Colon (tissue), 2 donors: Measurements from ENCODE around the gene ACSF2.
"Not testable (repeated sequence)": the region's sequence is repeated elsewhere in the genome, so short reads cannot be mapped to it uniquely, and the experiment has no call there.

ENCODE experiments used
- FAIRE-seq: peaks from 2 replicates; lab custom pipeline; 2012; peaks lifted over from hg19 to GRCh38; lab: Jason Lieb, UNC
- donor health status: control.
- donor health status: control.

Gene ACSF2

GRCh38 chr17:50464736-50465135, 38.7 kb downstream of the ACSF2 start:
- no peak for FAIRE-seq

DNA sequence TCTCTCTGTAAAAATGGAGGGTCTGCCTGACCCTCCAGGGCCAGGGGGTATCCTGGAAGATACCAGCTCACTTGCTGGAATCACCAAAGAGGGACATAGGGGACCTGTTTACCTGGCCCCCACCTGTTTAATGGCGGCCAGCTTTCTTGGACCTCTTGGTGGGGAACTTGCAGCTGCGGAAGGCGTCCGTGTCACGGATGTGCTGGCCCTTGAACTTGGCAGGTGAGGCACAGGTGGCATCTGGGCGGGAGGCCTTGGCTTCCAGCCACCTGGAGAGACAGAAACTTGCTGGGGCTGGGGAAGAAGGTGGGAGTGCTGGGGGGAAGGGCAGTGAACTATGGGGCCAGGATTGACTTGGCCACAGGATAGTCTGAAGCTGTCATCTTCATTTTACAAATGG, 39.2 kb downstream of the ACSF2 start:
- no peak for FAIRE-seq

DNA sequence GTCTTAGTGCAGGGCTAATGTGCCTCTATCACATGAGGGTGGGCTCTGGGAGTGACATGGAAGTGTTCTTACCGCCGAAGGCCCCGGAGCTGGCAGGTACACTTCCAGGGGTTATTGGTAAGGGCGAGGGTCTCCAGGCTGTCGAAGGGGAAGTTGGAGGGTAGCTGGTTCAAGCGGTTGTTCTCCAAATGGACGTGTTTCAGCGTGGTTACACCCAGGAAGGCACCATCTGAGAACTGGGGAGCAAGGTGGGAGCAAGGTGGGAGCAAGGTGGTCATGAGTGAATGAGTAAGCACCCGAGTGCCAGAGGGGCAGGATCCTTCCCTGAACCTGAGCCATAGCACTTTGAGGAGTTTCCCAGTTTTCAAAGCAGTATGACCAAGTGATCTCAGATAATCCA, 39.6 kb downstream of the ACSF2 start:
- no peak for FAIRE-seq

GRCh38 chr17:50466371-50467113, 40.5 kb downstream of the ACSF2 start:
- no peak for FAIRE-seq

DNA sequence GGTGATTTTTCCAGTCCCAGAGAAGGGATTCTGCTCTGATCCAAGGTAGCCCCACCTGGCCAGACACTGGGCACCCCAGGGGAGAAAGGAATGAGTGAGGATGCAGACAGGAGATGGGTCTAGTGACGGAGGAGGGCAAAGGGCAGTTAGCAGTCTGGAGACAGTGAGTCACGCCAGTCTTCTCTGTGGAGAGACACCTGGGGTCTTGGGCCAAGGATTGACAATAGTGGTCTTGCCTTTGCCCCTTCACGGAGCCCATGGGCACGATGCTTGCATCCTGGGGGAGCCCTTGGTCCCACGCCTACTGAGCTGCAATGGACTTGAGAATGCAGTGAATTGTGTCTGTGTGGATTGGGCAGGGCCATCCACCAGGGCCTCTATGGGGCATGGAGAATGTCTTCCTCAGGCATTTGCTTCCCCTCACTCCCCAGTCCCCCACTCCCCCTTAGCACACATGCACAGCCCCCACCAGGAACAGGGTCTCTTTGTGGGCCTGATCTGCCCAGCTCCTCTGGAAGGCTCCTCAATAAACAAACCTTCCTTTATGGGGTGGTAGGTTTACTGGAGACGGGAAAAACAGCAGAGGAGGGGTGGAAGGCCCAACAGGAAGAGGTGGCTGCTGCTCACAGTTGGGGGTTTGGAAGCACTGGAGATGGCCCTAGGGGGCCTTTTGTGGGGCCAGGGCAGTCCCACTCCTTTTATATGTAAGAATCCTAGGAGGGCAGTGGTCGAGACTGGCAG, 41.3 kb downstream of the ACSF2 start:
- FAIRE-seq: no peak

DNA sequence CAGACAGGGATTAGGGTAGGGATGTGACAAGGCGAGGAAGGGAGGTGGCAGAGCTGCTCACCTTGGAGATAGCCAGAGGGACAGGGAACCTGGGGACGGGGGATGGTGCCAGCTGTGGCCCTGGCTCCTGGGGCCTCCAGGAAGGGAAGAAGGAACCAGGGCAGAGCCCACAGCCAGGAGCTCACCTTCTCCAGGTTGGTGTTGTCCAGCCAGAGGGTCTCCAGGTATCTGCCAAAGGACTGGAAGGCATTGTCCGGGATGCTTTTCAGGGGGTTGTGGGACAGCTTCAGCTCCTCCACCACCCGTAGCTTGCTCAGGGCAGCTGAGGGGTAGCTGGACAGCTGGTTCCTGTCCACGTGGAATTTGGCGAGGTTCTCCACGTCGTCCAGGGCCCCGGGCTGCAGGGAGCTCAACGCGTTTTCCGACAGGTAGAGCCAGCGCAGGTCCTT, 41.9 kb downstream of the ACSF2 start:
- no peak for FAIRE-seq

DNA sequence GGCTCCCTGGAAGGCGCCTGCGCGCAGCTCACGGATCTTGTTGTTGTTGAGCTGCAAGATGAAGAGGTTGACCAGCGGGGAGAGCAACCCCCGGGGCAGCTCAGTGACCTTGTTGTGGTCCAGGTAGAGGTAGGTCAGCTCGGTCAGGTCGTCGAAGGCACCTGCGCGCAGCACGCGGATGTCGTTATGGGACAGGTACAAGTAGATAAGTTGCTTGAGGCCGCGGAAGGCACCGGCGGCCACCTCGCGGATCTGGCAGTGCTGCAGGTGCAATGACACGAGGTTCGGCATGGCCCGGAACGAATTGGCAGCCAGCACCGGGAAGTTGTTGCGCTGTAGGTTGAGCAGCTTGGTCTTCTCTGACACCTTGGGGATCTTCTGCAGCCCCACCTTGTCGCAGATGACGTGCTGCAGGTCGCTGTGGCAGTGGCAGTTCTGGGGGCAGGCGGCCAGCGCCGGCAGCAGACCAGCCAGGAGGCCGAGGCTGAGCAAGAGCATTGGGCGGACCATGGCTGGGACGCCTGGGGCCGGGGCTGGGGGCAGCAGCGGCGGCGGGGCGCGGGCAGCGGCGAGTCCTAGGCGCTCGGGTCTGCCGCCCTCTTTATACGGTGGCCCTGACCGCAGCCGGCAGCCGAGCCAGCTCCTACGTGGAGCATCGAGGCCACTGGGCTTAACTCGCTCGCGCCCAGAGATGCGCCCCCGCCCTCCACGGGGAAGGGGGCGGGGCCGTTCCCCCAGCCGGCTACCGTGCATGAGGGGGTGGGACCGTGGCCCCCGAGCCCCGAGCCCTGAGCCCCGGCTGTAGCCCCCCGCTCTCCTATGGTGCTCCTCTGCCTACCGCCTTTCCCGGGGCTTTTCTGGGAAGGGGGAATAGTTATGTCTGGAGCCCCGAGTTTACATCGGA, 42.5 kb downstream of the ACSF2 start, which contains the start of gene CHAD:
Gene CHAD, minus strand, starts transcription at position 577 of the 904 bp plus-strand sequence. Its CDS starts 67 bp downstream, at position 510.
- FAIRE-seq: no peak

- no peak for FAIRE-seq
Measured at GRCh38 chr17:50469208-50469605, 43.2 kb downstream of the ACSF2 start.

DNA sequence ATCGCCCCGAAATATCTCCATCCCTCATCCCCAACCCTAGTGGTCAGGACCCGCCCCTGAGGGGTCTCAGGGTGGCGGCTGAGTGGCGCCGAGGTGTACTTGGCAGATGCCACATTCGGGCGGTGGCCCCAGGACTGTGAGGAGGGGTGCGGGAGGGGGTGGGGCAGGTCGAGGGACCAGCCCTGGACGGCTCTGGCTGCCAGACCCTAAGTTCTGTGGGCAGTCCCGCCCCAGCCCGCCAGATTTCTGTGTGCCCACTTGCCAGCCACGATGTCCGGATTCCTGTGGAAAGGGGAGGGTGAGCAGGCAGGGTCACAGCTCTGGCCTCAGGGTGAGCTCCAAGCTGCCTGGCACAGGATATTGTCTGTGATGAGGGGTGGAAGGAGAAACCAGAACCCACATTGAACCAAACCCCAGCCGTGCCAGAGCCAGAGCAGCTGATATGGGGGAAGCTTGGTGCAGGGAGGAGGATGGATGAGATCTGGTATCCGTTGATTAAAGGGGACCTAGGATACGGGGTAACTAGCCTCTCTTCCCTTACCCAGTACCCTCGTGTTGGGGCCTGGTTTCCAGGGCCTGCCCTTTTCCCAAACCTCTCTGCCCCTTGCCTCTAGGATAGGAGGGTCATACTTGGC, 43.8 kb downstream of the ACSF2 start:
- no peak for FAIRE-seq

DNA sequence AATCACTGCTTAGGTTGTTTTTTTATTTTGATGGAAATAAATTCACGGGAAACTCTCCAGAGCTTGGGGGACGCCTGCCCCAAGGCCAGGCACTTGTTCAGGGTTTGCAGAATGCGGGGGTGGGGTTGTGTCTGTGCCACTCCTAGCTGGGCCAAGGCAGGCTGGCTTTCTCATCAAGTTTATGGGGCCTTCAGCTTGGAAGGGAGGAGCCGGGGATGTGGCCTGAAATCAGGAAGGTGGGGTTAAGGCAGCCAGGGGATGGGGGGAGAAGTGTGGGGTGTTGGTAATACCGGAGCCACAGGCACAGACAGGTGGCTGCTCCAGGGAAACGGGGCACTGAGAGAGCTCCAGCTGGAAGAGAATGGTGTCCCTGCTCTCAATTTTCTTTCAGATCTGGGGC, 44.4 kb downstream of the ACSF2 start:
- FAIRE-seq: no peak

DNA sequence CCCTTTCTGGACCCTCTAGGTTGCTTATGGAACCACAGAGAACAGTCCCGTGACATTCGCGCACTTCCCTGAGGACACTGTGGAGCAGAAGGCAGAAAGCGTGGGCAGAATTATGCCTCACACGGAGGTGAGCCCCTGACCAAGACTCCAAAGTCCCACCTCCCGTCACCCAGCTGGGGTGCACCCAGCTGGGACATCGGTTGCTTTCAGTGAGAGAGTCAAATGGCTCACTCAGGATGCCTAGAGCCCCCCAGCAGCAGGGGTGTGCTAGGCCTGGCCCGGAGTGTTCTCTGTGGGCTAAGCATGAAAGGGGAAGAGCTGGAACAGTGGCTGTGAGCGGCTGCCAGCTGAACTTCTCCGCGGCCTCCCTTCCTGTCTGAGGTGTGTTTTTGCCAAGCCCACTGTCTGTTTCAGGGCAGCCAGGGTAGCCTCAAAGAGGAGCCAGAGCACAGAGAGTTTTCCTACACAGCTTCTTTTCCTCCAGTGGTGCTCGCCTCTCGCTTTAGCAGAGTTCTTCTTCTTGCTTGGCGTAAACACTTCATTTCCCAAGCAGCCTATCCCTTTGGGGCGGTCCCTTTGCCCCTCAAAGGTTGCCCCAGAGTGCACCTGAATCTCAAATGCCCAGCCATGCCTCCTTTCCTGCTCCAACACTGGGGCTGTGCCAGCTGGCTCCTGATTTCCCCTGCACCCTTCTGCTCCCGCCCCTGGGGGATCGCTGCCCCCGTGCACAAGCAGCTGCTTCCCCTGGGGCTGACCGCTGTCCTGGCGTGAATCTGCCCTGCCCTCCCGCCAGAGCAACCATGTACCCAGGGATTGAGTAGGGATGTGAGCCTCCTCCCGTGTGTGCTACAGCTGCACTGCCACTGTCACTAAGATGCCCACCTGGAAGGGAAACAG, 45.2 kb downstream of the ACSF2 start:
- no peak for FAIRE-seq

GRCh38 chr17:50472286-50472685, 46.3 kb downstream of the ACSF2 start:
- no peak for FAIRE-seq

- FAIRE-seq: not testable (repeated sequence)
Measured at GRCh38 chr17:50472761-50473161, 46.7 kb downstream of the ACSF2 start.

DNA sequence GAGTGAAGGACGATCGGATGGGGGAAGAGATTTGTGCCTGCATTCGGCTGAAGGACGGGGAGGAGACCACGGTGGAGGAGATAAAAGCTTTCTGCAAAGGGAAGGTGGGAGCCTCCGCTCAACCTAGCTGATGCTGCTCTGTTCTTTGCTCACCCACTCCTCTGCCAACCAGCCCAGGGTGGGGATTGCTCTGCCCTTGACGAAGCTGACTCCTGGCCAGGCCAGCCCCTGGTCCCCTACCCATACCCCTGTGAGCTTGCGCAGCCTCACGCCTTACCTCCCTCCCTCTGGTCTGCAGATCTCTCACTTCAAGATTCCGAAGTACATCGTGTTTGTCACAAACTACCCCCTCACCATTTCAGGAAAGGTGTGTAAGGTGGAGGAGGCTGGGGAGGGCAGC, 47.9 kb downstream of the ACSF2 start:
- no peak for FAIRE-seq

DNA sequence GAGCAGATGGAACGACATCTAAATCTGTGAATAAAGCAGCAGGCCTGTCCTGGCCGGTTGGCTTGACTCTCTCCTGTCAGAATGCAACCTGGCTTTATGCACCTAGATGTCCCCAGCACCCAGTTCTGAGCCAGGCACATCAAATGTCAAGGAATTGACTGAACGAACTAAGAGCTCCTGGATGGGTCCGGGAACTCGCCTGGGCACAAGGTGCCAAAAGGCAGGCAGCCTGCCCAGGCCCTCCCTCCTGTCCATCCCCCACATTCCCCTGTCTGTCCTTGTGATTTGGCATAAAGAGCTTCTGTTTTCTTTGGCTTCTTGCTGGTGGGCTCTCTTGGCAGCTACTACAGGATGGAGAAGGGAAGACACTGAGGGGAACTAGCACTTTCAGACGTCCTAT, 48.5 kb downstream of the ACSF2 start:
- no peak for FAIRE-seq

GRCh38 chr17:50475362-50475761, 49.3 kb downstream of the ACSF2 start:
- no peak for FAIRE-seq

DNA sequence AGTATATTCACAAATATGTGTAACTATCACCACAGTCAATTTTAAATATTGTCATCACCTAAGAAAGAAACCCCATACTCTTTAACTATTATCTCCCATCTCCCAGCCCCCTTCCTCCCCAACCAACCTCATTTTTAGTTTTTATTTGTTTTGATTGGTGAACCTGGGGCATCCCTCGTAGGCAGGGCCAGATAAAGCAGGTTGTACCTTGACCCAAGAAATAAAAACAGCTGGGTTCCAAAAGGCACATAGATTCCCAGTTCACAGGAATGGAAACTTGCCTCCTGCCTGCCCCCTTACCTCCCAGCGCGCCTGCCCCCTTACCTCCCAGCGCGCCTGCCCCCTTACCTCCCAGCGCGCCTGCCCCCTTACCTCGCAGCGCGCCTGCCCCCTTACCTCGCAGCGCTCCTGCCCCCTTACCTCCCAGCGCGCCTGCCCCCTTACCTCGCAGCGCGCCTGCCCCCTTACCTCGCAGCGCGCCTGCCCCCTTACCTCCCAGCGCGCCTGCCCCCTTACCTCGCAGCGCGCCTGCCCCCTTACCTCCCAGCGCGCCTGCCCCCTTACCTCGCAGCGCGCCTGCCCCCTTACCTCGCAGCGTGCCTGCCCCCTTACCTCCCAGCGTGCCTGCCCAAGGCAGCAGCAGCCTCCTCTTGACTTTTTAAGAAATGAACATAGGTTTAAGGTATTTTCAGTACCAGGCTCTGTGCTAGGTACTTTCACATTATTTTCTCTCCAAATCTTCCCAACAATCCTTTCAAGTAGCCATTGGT, 49.9 kb downstream of the ACSF2 start:
- not testable (repeated sequence) for FAIRE-seq

DNA sequence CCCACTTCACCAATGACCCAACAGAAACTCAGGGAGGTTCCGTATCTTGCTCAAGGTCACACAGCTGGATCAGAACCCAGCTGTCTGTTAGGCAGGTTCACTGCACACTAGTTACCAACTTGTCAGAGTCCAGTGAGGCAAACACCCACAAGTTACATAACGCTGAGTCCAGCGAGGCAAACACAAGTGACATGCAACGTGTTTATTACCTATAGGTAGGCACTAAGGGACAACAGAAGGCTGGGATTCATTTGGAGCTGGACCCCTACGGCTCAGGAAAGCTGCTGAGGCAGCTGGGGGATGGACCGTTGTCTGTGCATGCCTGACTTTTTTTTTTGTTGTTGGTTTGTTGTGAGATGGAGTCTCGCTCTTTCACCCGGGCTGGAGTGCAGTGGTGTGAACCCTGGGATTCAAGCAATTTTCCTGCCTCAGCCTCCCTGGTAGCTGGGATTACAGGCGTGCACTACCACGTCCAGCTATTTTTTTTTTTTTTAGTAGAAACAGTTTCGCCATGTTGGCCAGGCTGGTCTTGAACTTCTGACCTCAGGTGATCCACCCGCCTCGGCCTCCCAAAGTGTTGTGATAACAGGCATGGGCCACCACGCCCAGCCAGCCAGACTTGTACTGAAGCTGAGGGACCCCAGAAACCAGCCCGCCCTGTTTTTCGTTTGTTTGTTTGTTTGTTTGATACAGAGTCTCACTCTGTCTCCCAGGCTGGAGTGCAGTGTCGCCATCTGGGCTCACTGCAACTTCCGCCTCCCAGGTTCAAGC, 50.7 kb downstream of the ACSF2 start:
- no peak for FAIRE-seq

DNA sequence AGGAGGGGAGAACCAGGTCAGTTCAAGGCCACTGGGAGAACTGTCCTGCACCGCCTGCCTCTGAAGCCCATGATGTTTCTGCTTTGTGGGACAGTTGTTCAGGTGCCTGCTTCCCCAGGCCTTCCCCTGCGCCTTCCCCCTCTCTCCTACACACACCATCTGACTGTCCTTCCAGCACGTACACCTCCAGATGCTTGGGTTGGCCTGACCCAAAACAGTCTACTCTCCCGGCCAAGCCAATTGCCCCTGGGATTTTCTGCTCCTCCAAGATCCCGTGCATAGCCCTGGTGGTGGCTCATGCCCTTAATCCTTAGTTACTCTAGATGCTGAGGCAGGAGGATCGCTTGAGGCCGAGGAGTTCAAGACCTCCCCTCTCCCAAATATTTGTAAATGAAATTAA, 52.0 kb downstream of the ACSF2 start:
- FAIRE-seq: no peak
